Nephron progenitor cell (in vitro differentiated cells): Measurements from ENCODE around the gene TMEM176A.
A peak's percentile ranks its signal among the peaks of the same experiment; 100 is the strongest.

ENCODE experiments used
- DNase-seq: peaks from one replicate; pipeline ENCODE4 v3.0.0; 2021
- H3K27ac Mint-ChIP-seq: 2 replicates; pipeline ENCODE4 v1.8.0; 2021; ENCODE audit warnings: mild to moderate bottlenecking, moderate library complexity, mixed read lengths
- H3K27me3 Mint-ChIP-seq: 2 replicates; pipeline ENCODE4 v1.8.0; 2021; ENCODE audit warnings: mild to moderate bottlenecking, low read depth, mixed read lengths; ENCODE audit not compliant: poor library complexity
- H3K36me3 Mint-ChIP-seq: 2 replicates; pipeline ENCODE4 v1.8.0; 2021; ENCODE audit warnings: low read depth, mixed read lengths
- H3K4me1 Mint-ChIP-seq: 2 replicates; pipeline ENCODE4 v1.8.0; 2021; ENCODE audit warnings: mixed read lengths
- H3K4me3 Mint-ChIP-seq: 2 replicates; pipeline ENCODE4 v1.8.0; 2021; ENCODE audit warnings: mild to moderate bottlenecking, moderate library complexity, mixed read lengths
- H3K9me3 Mint-ChIP-seq: 2 replicates; pipeline ENCODE4 v1.8.0; 2021; ENCODE audit warnings: mild to moderate bottlenecking, moderate library complexity, mixed read lengths
- CTCF ChIP-seq: fragments of 200-600 bp; sonication (generic); IDR thresholded peaks from 2 replicates; pipeline ENCODE4 v1.5.0; 2021; ENCODE audit warnings: antibody characterized with exemption

The TMEM176A gene

GRCh38 chr7:150799741-150800580 is 608 bp upstream of the TMEM176A start, which contains the start of gene TMEM176B:
TSS of gene TMEM176B (minus strand) at chr7:150800364. CDS start at chr7:150796569, 3,795 bp downstream.
- H3K4me3 Mint-ChIP-seq: peak within 1 kb of the TSS; percentile 76
- H3K36me3 Mint-ChIP-seq: peaks cover 7% of the 10 kb centered on the region
- DNase-seq: peak; percentile 56
- peaks cover 14% of the 10 kb centered on the region for H3K9me3 Mint-ChIP-seq
- H3K27me3 Mint-ChIP-seq: peaks cover 80% of the 10 kb centered on the region
- H3K4me1 Mint-ChIP-seq: peaks cover 12% of the 10 kb centered on the region
- TF ChIP-seq CTCF: no peak
- no peak within 1 kb of the TSS for H3K27ac Mint-ChIP-seq

DNA sequence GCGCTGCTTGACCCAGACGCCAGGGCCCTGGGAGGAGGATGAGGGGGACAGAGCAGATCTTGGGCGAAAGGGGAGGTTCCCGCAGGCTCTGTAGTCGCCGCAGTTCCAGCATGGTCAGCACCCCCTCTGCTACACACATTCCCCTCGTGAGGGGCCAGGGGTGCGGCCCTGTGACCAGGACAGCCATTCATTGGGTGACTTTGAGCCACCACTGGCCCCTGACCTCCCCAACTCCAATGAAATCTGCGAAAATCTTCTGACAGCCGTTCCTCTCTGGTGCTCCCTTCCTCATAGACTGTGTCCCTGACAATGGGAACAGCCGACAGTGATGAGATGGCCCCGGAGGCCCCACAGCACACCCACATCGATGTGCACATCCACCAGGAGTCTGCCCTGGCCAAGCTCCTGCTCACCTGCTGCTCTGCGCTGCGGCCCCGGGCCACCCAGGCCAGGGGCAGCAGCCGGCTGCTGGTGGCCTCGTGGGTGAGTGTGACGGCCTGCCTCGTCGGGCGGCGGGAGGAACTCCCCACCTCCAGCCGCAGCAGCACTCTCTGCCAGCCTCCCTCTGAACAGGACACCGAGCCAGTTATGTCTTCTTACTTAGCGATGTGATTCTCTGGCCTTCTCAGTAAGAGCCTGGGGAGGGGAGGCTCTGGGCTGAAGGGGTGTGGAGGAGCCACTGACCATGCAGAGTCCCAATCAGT is 825 bp downstream of the TMEM176A start:
- Mint-ChIP-seq H3K9me3 (peaks cover 26% of the 10 kb centered on the region), H3K27me3 (peaks cover 80% of the 10 kb centered on the region), H3K27ac (no peak overlapping the region), H3K36me3 (peaks cover 10% of the 10 kb centered on the region), H3K4me1 (peaks cover 12% of the 10 kb centered on the region), H3K4me3 (peak overlapping the region; percentile 76)
- no peak for TF ChIP-seq CTCF
- no peak for DNase-seq

GRCh38 chr7:150801946-150802771 is 1.6 kb downstream of the TMEM176A start:
- peak overlapping the region; percentile 63 for H3K4me3 Mint-ChIP-seq

GRCh38 chr7:150803161-150803860 is 2.7 kb downstream of the TMEM176A start:
- Mint-ChIP-seq H3K9me3 (peaks cover 35% of the 10 kb centered on the region), H3K4me3 (peak overlapping the region; percentile 23), H3K4me1 (peaks cover 12% of the 10 kb centered on the region), H3K36me3 (peaks cover 15% of the 10 kb centered on the region), H3K27ac (no peak overlapping the region), H3K27me3 (peaks cover 66% of the 10 kb centered on the region)
- TF ChIP-seq CTCF: no peak
- DNase-seq: no peak

More at GRCh38 chr7:150801946-150802771, 1.6 kb downstream of the TMEM176A start:
- Mint-ChIP-seq H3K27me3 (peaks cover 77% of the 10 kb centered on the region), H3K27ac (no peak overlapping the region), H3K4me1 (peaks cover 12% of the 10 kb centered on the region), H3K36me3 (peaks cover 12% of the 10 kb centered on the region), H3K9me3 (peaks cover 28% of the 10 kb centered on the region)
- TF ChIP-seq CTCF: no peak
- no peak for DNase-seq

DNA sequence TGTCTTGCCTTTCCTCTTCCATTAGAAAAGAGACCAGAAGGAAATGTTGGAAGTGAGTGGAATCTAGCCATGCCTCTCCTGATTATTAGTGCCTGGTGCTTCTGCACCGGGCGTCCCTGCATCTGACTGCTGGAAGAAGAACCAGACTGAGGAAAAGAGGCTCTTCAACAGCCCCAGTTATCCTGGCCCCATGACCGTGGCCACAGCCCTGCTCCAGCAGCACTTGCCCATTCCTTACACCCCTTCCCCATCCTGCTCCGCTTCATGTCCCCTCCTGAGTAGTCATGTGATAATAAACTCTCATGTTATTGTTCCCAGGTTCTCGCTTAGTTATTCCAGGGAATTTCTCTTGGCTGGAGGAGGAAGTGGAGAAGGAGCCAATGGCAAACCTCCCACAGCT is 4.2 kb downstream of the TMEM176A start:
- H3K27ac Mint-ChIP-seq: no peak overlapping the region
- no peak overlapping the region for H3K4me3 Mint-ChIP-seq
- H3K36me3 Mint-ChIP-seq: peaks cover 8% of the 10 kb centered on the region
- H3K27me3 Mint-ChIP-seq: peaks cover 54% of the 10 kb centered on the region
- DNase-seq: no peak
- H3K9me3 Mint-ChIP-seq: peaks cover 28% of the 10 kb centered on the region
- H3K4me1 Mint-ChIP-seq: peaks cover 12% of the 10 kb centered on the region
- TF ChIP-seq CTCF: no peak
